HG03571 (cell line): ENCODE data around the gene RNASE9.
"Not testable (repeated sequence)": the region's sequence is repeated elsewhere in the genome, so short reads cannot be mapped to it uniquely, and the experiment has no call there.

Experiments used
- ATAC-seq: cut with Tn5 transposase; IDR thresholded peaks from one replicate; pipeline ENCODE4 v1.9.1; 2021; ENCODE audit not compliant: unreplicated experiment

The RNASE9 gene

DNA sequence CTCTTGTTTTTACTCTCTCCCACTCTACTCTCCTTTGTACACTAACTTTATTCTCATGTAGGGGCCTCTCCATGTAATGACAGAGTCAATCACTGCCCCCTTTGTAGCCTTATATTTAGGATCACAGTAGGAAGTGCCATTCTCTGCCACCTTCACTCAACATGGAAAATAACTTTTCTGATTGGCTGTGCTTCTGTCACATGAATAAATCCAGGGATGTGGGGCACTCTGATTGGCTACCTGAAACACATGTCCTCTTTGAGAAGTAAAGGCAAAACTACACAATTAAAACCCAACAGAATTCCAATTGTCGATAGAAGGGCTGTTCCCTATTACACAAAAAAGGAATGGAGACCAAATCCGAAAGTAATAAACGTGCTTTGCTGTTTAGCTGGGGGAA is at the start of gene RNASE9:
Gene RNASE9, minus strand, starts transcription at position 87 of the 400 bp plus-strand sequence.
- no peak for ATAC-seq

DNA sequence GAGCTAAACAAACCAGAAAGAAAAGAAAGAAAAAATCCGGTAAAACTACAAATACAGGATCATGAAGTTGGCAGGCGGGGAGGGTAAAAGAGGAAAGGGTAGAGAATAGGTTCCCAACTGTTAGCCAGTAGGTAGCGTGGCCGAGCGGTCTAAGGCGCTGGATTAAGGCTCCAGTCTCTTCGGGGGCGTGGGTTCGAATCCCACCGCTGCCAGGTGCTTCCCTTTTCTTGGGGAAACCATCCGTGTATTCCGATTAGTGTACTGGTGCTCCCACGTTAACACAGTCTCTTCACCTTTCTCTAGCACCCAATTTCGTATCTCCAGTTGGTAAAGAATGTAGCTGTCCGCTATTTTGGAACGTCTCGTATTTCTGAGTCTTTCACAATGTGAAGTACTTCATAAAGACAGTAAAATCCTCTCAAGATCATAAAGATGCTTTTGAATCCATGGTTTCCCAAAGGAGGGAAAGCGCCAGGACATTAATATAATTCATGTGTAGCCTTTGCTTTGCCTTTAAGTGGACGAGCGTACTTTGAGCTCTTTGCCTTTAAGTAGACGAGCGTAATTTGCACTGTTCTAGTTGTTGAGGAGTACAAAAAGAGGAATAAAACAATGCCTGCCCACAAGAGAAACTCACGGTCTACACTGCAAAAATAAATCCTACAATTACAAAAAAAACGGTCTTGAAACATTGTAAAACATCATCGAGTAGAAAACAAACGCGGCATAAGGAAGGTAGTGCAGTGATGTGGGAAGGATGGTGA is 49.3 kb upstream of the RNASE9 start:
- ATAC-seq: no peak

DNA sequence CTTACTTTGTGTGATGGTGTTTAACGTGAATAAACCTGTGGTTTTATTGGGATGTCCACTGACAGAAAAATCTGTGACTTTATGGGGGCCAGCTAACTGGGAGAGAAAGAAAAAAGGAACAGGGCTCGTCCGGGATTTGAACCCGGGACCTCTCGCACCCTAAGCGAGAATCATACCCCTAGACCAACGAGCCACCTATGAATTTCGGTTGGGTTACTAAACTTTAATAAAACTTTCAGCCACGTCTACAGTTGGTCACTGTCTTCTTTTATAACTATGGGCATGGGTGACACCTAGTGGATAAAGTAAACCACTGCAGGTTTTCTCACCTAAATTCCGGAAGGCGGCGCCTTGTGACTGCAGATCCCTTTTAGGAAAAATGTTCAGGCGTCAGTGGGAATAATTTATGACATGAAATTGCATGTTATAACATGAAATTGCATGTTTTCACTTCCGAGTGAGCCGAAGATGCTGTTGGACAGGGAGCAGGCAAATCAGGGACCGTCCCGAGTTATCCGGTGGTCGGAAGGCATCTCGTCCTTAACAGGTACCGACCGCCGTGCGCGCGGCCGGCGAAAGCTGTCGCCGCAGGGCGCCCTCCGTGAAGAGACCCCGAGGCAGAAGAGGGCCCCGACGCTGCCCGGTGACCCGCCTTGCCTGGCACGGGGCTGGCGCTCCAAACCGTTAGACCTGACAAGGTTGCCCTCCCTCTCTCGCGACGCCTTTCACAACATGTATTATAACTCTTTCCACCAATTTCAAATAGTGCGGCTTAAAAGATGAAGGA is 48.6 kb upstream of the RNASE9 start:
- ATAC-seq: peak; percentile 27

DNA sequence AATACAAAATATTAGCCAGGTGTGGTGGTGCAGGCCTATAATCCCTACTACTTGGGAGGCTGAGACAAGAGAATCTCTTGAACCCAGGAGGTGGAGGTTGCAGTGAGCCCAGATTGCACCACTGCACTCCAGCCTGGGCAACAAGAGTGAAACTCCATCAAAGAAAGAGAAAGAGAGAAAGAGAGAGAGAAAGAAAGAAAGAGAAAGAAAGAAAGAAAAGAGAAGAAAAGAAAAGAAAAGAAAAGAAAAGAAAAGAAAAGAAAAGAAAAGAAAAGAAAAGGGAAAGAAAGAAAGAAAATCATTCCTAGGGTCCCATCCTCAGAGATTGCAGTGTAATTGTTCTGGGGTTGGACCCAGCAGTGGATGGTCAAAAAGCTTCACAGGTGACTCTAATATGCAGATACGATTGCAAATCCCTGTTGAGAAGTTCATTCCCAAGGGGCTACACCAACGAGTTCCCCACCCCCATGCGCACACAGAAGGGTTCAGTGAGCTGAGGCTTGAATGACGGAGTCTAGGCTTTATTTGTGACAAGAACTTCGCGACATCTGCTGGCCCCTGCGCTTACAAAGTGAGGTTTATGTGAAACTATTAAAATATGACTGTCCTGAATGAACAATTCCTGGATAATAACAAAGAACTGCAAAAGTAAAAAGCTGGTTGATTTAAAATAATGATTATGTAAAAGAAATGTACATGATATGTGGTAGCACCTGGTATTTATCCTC is 47.7 kb upstream of the RNASE9 start:
- ATAC-seq: no peak

DNA sequence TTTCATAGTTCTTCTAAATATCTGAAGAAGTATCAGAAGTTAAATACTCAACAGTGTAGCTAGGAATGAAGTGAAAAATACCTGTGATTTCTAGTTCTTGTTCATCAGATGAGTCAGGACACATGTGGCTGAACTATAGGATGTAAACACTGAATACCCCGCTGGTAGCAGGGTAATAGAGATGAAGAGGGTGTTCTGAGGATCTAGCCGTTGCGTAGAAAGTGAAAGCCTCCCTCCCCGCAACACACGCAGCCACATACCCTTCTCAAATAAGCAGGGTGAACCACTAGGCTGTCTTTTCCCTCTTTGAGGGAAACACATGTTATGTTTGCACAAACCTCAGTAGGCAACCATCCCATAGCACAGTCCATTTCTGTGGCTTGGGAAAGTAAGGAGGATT is 46.8 kb upstream of the RNASE9 start:
- no peak for ATAC-seq

DNA sequence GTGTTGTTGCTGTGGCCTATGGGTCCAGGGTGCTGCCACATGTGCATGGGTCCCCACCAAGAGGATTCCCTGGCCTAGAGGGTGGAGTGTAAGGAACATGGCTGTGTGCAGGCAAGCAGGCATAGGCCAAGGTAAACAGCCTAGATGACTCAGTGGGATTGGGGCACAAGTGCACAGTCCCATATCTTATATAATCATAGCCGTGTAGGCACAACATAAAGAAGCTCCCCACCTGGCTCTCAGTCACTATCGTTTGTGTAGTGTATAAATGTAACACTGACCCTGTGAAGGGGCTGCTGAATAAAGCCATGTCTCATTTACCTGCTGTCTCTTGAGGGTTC is 46.0 kb upstream of the RNASE9 start:
- ATAC-seq: no peak

DNA sequence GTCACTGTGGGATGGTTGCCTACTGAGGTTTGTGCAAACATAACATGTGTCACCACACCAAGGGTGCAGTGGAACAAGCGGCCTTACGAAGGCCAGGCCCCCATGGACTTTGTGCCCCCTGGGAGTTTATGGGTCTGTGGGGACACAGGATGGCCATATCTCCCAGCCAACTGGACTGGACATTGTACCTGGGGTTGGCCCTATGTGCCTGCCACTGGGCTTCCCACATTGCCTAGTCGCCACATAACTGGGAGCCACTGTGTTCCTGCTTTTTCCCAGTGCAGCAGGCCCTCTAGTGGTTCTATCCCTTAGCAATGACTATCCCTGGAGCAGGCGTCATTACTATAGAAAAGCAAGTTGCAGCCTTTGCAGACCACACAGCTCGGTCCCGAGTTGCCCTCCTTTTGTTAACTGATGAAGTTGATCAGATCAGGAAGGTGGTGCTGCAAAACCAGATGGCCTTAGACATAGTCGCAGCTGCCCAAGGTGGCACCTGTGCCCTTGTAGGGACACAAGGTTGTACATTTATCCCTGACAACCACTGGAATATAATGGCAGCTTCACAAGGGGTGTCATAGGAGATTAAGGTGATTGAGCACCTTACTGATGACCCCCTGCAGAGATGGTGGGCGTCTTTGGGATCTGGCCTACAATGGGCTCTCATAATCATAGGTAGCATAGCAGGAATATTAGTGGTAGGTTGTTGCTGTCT is 45.5 kb upstream of the RNASE9 start:
- no peak for ATAC-seq

DNA sequence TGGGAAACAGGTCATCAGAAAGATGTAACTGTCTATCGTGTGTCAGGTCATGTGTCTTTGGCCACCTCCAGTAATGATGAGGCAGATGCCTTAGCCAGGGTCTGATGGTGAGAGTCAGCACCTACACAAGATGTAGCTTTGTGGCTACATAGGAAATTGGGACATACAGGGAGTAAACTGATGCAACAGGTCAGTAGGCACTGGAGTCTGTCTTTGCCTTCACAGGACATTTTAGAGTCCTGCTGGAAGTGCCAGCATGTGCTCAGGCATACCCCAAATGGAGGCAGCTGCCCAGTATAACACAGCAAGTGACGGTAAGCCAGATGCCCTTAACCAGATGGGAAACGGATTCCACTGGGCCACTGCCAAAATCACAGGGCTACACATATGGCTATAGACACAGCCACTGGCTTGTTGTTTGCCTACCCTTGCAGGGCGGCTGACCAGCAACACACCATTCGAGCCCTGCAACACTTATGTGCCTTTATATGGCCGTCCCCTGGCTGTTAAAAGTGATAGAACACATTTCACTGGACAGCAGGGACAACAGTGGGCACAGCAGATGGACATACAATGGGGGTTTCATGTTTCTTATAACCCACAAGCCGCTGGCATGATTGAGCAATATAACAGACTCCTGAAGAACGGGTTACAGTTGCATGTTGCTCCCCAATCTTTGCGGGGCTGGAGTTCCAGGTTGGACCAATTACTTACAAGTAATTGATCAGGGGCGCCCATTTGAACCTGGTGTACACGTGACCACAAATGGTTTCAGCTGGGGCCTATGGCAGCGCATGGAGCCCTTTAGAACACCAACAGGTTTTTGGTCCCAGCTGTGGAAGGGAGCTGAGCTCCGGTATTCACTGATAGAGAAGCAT is 43.2 kb upstream of the RNASE9 start:
- ATAC-seq: no peak

DNA sequence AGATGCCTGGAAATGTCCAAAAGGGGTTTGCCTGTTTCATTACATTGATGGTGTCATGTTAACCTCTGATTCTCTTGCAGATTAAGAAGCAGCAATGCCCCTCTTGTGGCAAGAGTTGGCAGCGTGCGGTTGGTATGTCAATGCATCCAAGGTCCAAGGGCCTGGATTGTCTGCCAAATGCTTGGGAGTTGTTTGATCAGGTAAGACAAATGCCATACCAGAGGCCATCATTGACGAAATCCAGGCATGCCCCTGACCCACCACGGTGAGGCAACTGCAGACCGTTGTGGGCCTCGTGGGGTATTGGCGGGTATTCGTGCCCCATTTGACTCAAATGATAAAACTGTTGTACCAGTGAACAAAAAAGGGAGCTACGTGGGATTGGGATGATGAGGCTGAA is 41.7 kb upstream of the RNASE9 start:
- ATAC-seq: no peak

DNA sequence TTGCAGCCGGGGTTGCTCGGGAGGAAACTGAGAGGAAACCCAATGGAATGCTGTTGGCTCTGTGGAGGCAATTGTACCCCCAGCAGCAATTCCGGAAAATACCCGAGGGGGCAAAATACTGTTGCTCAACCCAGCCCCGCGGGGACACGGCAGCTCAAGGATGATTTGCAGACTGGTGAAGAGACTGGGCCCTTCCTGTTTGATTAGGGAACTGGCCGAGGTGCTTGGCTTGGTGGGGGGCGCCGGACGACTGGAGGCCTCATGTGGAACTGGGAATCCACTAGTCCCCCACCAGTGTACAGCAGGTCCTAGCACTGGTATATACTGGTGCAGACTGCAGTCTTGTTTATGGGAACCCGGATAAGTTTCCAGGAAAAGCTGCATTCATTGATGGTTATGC is 40.7 kb upstream of the RNASE9 start:
- no peak for ATAC-seq

DNA sequence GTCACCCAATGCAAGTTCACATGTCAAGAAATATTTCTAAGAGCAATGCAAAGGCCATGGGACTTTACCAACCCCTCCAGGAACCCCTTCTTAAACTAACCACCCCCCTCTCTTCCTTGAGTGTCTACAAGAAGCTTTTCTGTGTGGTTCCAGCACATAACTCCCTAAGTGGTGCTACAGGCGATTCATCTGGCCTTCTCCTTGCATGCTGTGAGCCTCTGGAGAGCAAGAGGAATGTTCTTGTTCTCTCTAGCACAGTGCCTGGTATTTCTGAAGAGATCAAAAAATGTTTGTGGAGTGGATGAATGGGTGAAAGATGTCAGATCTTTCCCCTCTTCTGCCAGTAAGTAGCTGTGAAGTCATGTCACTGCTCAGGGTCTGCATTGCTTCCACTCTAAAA is 36.3 kb upstream of the RNASE9 start:
- no peak for ATAC-seq

DNA sequence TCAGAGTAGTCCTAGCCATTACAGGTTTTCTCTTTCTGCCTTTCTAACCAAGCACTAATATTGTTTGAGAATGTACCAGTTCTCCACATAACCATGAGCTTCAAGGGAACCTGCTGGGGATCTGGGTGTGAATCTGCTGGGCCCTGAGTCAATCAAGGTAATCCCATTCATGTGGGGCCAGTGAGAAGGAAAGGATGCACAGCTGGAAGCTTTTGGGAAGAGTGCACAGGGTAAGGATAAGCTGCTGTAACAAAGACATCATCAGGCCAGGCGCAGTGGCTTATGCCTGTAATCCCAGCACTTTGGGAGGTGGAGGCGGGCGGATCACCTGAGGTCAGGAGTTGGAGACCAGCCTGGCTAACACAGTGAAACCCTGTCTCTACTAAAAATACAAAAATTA is 34.9 kb upstream of the RNASE9 start:
- ATAC-seq: not testable (repeated sequence)

DNA sequence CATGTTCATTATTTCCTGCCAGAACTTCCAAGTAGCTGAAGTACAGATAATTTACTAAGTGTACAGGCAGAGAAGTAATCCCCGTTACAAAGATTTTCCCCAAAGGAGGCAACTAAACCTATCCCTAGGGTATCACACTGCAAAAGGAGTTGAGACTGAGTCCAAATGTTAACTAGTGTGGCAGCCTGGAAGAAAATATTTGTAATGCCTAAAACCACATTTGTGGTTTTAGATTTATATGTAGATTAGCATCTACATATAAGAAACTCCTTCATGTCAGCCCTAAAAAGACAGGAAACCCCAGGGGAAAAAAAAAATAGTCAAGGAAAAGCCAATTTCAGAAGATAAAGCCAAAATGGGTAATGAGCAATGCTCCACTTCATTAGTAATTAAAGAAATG is 31.7 kb upstream of the RNASE9 start:
- ATAC-seq: no peak

DNA sequence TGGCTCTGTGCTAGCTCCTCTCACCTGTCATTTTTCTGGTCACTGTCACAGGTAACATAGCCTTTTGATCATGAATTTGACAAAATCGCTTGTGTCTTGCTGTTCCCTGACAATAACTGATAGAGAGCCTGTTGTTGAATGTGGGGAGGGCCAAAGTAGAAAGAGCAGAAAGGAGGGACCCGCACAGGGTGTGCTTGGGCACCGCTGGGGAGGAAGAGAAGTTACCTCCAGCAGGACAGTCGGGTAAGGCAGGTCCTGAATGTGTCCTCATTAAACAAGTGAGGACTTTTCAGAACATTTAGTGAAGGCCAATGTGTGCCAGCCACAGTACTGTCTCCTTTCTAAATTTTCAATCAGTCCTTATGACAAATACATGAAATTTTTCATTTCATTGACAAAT is 30.4 kb upstream of the RNASE9 start, which contains the start of gene RNASE12:
Gene RNASE12, minus strand, starts transcription at position 142 of the 400 bp plus-strand sequence. CDS start 653 bp downstream, outside the sequence.
- ATAC-seq: no peak

DNA sequence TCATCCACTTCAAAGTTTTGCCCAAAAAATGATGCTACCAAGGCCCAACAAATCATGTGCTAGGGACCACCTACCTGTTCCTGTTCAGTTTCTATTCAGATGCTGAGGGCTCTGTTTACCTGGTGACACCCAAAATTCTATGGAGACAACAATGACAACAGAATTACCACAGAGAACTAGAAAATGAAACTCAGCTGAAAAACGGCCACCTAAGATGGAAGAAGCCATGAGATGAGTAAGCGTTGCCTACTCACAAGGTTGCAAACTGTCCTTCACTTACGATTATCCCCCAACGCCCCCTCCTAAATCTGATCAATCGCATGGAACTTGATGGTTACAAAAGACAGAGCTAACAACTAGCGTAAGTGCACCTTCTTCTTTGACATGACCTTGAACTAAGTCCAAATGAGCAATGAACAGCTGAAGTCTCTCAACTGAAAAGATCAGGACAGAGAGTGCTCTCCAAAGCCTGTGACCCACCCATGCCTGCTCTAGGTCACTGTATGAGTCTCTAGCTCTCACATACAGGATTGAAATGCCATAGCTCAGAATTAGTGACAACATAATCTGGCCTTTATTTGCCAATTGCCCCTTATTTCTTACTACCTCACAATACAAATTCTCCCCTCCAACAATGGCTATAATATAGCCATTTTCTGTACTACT is 26.8 kb upstream of the RNASE9 start, which contains the start of gene RNASE11:
Gene RNASE11, minus strand, starts transcription at position 513 of the 666 bp plus-strand sequence.
- ATAC-seq: no peak

DNA sequence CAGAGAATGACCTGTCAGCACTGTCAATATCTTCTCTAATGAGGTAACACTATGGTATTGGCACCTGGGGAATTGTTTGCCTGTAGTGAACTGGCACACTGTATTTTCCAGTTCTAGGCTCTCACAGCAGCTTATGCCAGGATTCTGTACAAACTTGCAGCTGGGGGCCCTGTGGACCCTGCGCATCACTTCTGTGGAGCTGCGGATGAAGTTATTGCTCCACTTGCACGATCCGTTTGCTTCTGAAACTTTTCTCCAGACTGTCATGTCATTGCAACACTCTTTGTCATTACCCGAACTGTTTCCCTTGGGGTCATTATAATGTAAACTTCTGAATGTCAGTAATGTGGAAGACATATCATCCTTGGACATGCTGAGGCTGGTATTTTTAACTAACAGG is 23.1 kb upstream of the RNASE9 start:
- ATAC-seq: no peak

DNA sequence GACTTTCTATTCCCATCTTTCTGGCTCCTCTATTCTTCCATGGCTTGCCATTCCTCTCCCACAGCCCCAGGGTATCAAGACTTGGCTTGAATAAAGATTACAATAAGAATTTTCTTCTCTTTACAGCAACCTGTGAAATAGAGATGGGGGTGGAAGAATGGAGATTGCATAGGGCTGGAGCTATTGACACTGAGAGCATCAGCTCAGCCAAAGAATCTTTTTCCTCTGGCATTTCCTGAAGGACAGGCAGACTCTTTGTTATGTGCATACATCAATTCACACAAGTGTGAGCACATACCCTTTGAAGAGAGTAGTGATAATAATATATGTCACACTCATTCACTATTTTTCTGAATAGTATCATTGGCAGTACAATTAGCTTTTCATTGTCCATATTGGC is 22.3 kb upstream of the RNASE9 start:
- no peak for ATAC-seq

DNA sequence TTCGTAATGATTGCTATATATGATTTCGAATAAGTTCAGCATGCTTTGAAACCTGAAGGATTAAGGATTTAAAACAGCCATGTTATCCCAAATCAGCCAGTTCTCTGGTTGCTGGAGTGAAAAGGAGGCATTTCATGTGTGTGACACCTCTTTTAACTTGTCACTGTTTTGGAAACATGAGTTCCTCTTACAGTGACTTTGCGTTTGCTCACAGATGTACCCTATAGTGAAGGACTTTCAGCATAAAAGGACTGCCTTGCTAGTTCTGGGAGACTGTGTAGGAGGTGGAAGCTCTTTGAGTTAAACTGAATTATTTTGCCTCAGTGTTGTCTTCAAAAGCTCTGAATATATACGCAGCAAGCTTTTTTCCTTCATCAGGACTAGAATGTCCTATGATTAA is 19.4 kb upstream of the RNASE9 start:
- no peak for ATAC-seq

DNA sequence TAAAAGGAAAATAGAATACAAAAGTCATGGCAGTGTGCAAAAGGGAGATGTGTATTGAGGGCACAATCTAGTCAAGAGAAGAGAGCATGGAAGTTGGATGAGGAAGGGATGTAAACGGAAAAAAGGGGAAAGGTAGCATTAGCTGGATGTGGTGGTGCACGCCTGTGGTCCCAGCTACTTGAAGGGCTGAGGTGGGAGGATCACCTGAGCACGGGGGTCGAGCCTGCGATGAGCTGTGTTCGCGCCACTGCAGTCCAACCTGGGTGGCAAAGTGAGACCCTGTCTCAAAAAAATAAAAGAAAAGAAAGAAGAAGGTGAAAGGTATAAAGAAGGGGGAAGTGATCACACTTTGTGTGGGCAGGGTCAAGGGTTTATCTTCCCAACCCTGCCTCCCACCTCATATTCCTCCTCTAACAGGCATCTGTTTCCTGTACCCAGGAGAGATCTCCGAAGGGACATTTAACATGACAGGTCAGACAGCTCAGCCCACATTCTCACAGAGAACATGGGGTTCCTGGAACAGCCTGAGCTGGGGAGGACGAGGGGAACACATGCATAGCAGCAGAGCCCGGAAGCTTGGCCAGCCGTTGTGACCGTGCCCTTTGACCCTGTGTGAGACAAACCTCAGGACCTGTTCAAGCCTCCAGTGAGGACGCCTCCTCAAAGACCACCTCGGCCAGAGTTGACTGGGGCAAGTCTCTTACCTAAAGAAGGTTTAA is 18.1 kb upstream of the RNASE9 start:
- no peak for ATAC-seq
